A549 (cell line): ENCODE data around the gene ARHGEF37. TPM values are rescaled to one million over a fixed set of nuclear protein-coding genes. Genes with fewer than 3 reads are reported as not detected.
A peak's percentile ranks its signal among the peaks of the same experiment; 100 is the strongest.

Experiments
- ATAC-seq, 2 experiments: fragments of 200-7000 bp in 1 of 2; fragments of >200 bp in 1 of 2; cut with Nextera tagmentation in 1 of 2; cut with Tn5 transposase in 1 of 2; 3 replicates each; pipeline versions ENCODE4 v1.8.0 to v1.9.1; 2018 to 2020; ENCODE audit warnings: mild to moderate bottlenecking in 1 of 2, moderate library complexity in 1 of 2
- CTCF ChIA-PET: fragments of 300-600 bp; sonication (Branson Sonifier 250); formaldehyde crosslinking; extraction: SDS; loops from one replicate; lab custom pipeline; 2021; ENCODE audit warnings: antibody characterized with exemption, inconsistent platforms; lab: Yijun Ruan, JAX
- POLR2A ChIA-PET: fragments of 350-600 bp; formaldehyde crosslinking; extraction: SDS; loops from one replicate; lab custom pipeline; 2021; ENCODE audit warnings: antibody characterized with exemption, inconsistent platforms; lab: Yijun Ruan, JAX
- DNase-seq, 2 experiments: peaks; one replicate each; pipeline versions ENCODE4 v3.0.0 to v3.0.0-alpha.2; 2011 to 2016; ENCODE audit warnings: low read depth in 1 of 2, low spot score in 1 of 2
- FAIRE-seq: peaks from 2 replicates; lab custom pipeline; 2011; peaks lifted over from hg19 to GRCh38; lab: Jason Lieb, UNC
- H3K27ac ChIP-seq, 2 experiments: fragments of >200 bp; sonication (Bioruptor Twin); formaldehyde crosslinking; 3 replicates each; pipeline ENCODE4 v1.5.1; 2016 to 2017
- H3K4me1 ChIP-seq: fragments of >200 bp; sonication (Bioruptor Twin); formaldehyde crosslinking; 3 replicates; pipeline ENCODE4 v1.6.1; 2016
- H3K4me2 ChIP-seq: fragments of >200 bp; sonication (Bioruptor Twin); formaldehyde crosslinking; 3 replicates; pipeline ENCODE4 v1.6.1; 2016
- H3K4me3 ChIP-seq: fragments of >200 bp; sonication (Bioruptor Twin); formaldehyde crosslinking; 3 replicates; pipeline ENCODE4 v1.5.1; 2016
- H3K9me3 ChIP-seq: fragments of >200 bp; sonication (Bioruptor Twin); formaldehyde crosslinking; 3 replicates; pipeline ENCODE4 v1.6.1; 2016
- CEBPB ChIP-seq, 2 experiments: fragments of >200 bp in 1 of 2; sonication (Bioruptor Twin) in 1 of 2; formaldehyde crosslinking in 1 of 2; IDR thresholded peaks; 2 replicates each; pipeline ENCODE4 v1.6.1; 2012 to 2016
- FOSL2 ChIP-seq, 2 experiments: fragments of 450-650 bp in 1 of 2; fragments of >200 bp in 1 of 2; sonication (Bioruptor Twin) in 1 of 2; formaldehyde crosslinking; IDR thresholded peaks; 2 replicates each; pipeline versions ENCODE4 v1.5.0 to v1.6.1; 2016 to 2020; ENCODE audit warnings: mild to moderate bottlenecking in 1 of 2, moderate library complexity in 1 of 2
- JUNB ChIP-seq: fragments of >200 bp; sonication (Bioruptor Twin); formaldehyde crosslinking; IDR thresholded peaks from 2 replicates; pipeline ENCODE4 v1.6.1; 2016
- KDM5A ChIP-seq: fragments of 200-600 bp; sonication (generic); IDR thresholded peaks from 2 replicates; pipeline ENCODE4 v1.6.1; 2016; ENCODE audit warnings: antibody characterized with exemption, mild to moderate bottlenecking
- MAFK ChIP-seq: fragments of 450-650 bp; IDR thresholded peaks from 2 replicates; pipeline ENCODE4 v1.6.1; 2014; ENCODE audit not compliant: partially characterized antibody
- MYC ChIP-seq: IDR thresholded peaks from 2 replicates; pipeline ENCODE4 v1.6.1; 2012; ENCODE audit warnings: mild to moderate bottlenecking, inconsistent platforms, low read length, improper control_type of control experiment, borderline replicate concordance
- NFE2L2 ChIP-seq: fragments of 150-350 bp; conservative IDR thresholded peaks from 2 replicates; pipeline ENCODE4 v1.6.1; 2014; ENCODE audit warnings: low read length
- PHF8 ChIP-seq: fragments of 200-600 bp; sonication (generic); IDR thresholded peaks from 2 replicates; pipeline ENCODE4 v1.6.1; 2016; ENCODE audit warnings: low read depth, mild to moderate bottlenecking, antibody characterized with exemption, moderate library complexity, borderline replicate concordance
- RARB ChIP-seq: fragments of 250-450 bp; sonication (Bioruptor Pico); IDR thresholded peaks from 2 replicates; pipeline ENCODE4 v1.8.0; 2021; ENCODE audit warnings: mild to moderate bottlenecking, moderate library complexity
- RFX5 ChIP-seq: fragments of 450-650 bp; IDR thresholded peaks from 2 replicates; pipeline ENCODE4 v1.7.1; 2014; ENCODE audit warnings: antibody characterized with exemption, mild to moderate bottlenecking, moderate library complexity
- TP53 ChIP-seq: fragments of 250-450 bp; sonication (Bioruptor Pico); IDR thresholded peaks from 2 replicates; pipeline ENCODE4 v1.5.0; 2021; ENCODE audit warnings: mild to moderate bottlenecking, moderate library complexity
- ZC3H11A ChIP-seq: fragments of 450-650 bp; IDR thresholded peaks from 2 replicates; pipeline ENCODE4 v1.6.1; 2014; ENCODE audit warnings: antibody characterized with exemption, mild to moderate bottlenecking
- ZSCAN20 ChIP-seq: fragments of 250-450 bp; sonication (Bioruptor Pico); IDR thresholded peaks from 2 replicates; pipeline ENCODE4 v1.8.0; 2022; ENCODE audit warnings: mild to moderate bottlenecking, moderate library complexity
- WGBS: methylation state at CpG from one replicate; pipeline ENCODE4 v1.1.6; 2017; ENCODE audit errors: missing lambda C conversion rate; 5-methylcytosine and 5-hydroxymethylcytosine counted together
- polyA plus RNA-seq, 4 experiments: library from polyadenylated mRNA; depleted of rRNA in 3 of 4; stranded (reverse); fragments of >200 nt; fragmentation: RNase III in 1 of 4; extraction: RNeasy Plus Mini Kit Qiagen cat#74134 plus additional on column Dnase treatment in 1 of 4; gene quantifications; 2 replicates in 3 of 4; 3 replicates in 1 of 4; pipeline ENCODE4 v1.2.3, GENCODE V29; 2011 to 2017
- TF ChIP-seq, protein P1 (sequence below): fragments of 200-600 bp; sonication (generic); IDR thresholded peaks from 2 replicates; pipeline ENCODE4 v1.6.1; 2016; ENCODE audit warnings: antibody characterized with exemption, mild to moderate bottlenecking, moderate library complexity
- TF ChIP-seq, protein P2 (sequence below): fragments of 150-350 bp; IDR thresholded peaks from 2 replicates; pipeline ENCODE4 v1.6.1; 2014; ENCODE audit warnings: low read depth, mild to moderate bottlenecking, low read length
- TF ChIP-seq, protein P3 (sequence below): IDR thresholded peaks from 2 replicates; pipeline ENCODE4 v1.6.1; 2012

Gene ARHGEF37
- polyA plus RNA-seq, 2 of the 4 experiments (the other 2 are of a cell fraction) = 1.2 to 1.5 TPM

DNA sequence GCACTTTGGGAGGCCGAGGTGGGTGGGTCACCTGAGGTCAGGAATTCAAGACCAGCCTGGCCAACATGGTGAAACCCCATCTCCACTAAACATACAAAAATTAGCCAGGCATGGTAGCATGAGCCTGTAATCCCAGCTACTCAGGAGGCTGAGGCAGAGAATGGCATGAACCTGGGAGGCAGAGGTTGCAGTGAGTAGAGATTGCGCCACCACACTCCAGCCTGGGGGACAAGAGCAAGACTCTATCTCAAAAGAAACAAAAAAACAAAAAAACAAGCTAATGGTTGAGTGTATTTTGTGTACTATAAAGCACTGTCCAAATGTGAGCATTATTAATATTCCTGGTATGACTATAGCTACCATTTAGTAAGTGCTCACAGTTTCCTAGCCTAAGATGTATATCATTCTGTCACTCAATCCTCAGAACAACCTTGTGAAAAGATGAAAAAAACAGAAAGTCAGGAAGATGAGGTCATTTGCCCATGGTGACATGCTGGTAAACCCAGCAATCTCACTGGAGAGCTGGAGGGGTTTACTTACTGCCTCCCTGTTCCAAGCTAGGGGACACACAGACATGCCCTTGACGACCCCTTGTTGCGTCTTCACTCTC lies 27.7 kb downstream of the ARHGEF37 start:
- peaks cover 19% of the 10 kb centered on the region for H3K9me3 ChIP-seq
- H3K4me1 ChIP-seq = peaks cover 44% of the 10 kb centered on the region
- TF ChIP-seq CEBPB (IDR thresholded peaks at IDR 0.05) (peak in 1 of 2 experiments; percentile 29; a peak in 1 of 4 replicates), MYC (no peak)
- ATAC-seq (no peak), DNase-seq (no peak), FAIRE-seq (no peak)
- ChIA-PET CTCF (interaction anchor here (0.6 to 7.0 kb wide), 12 partner anchors 9 to 292 kb away, joined by 3 to 102 read pairs (median 4); no protein-coding TSS in a partner anchor), POLR2A (no interaction called here)
- 90% methylated on average over 4 of the region's 4 CpGs for whole genome bisulfite sequencing
- no peak overlapping the region for H3K4me3 ChIP-seq
- peak overlapping the region; percentile 25; the same call in 1 of the 3 replicates for H3K4me2 ChIP-seq
- peak overlapping the region in 1 of 2 experiments; percentile 40; a peak in 4 of 6 replicates for H3K27ac ChIP-seq

DNA sequence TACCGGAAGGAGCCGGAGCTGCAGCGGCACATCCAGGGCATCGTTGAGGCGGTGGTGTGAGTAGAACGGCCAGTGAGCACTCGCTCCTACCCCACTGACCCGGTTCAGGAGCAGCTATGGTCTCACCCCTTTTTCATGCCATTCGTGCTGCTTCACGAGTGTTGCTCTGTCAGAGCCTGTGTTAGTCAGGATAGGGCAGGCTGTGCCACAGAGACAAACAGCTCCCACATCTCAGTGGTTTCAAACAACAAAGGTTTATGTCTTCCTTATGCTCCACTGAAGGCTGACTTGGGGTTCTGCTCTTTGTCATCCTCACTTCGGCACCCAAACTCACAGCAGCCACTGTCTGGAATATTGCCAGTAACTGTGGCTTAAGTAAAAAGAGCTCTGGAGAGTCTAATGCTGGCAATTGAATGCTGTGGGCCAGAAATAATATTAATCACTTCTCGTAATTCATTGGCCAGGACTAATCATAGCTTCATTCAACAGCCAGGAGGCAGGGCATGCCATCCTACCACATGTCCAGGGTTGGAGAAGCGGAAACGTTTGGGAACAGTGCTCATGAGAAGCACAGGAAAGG lies 28.4 kb downstream of the ARHGEF37 start:
- ATAC-seq = no peak
- DNase-seq = no peak
- no peak for TF ChIP-seq KDM5A
- TF ChIP-seq, all 56 proteins: peak for 0
- no peak for FAIRE-seq
- Histone ChIP-seq H3K4me3 (no peak overlapping the region), H3K27ac (no peak overlapping the region; a peak in 1 of 6 replicates), H3K4me1 (peaks cover 40% of the 10 kb centered on the region), H3K9me3 (peaks cover 19% of the 10 kb centered on the region), H3K4me2 (no peak overlapping the region)
- ChIA-PET POLR2A (no interaction called here), CTCF (interaction anchor here (0.6 to 7.0 kb wide), 11 partner anchors 8 to 218 kb away, joined by 3 to 102 read pairs (median 5); no protein-coding TSS in a partner anchor)
- 86% methylated on average over 14 of the region's 14 CpGs for WGBS

DNA sequence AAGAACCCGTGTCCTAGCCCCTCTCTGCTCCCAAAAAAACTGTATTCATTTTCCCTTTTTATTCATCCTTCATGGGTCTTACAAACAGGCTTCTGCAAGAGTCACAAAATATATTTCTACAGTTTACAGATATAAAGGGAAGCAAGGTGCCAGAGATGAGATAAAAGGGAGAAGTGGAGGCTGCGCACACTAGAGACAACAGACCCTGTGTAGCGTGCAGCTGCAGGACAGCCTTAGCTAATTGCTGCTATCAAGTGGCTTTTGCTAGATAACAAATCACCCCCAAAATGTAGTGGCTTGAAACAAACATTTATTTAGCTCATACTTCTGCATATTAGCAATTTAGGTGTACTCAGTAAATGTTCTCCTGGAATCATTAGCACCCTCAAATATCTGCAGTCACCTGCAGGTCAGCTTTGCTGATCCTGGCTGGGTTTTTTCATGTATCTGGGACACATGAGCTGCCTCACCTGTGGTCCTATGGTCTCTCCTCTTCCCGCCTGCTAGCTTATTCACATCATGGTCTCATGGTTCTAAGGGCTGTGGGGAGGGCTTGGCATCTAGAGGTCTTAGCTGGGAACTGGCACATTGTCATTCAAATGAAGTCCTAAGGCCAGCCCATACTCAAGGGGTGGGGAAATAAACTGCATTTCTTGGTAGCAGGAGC lies 29.4 kb downstream of the ARHGEF37 start:
- FAIRE-seq (no peak), DNase-seq (peak in 1 of 2 experiments; percentile 38), ATAC-seq (no peak)
- Histone ChIP-seq H3K4me1 (peaks cover 30% of the 10 kb centered on the region), H3K9me3 (peaks cover 19% of the 10 kb centered on the region), H3K27ac (no peak overlapping the region; a peak in 1 of 6 replicates), H3K4me2 (no peak overlapping the region), H3K4me3 (no peak overlapping the region)
- TF ChIP-seq, protein P1, sequence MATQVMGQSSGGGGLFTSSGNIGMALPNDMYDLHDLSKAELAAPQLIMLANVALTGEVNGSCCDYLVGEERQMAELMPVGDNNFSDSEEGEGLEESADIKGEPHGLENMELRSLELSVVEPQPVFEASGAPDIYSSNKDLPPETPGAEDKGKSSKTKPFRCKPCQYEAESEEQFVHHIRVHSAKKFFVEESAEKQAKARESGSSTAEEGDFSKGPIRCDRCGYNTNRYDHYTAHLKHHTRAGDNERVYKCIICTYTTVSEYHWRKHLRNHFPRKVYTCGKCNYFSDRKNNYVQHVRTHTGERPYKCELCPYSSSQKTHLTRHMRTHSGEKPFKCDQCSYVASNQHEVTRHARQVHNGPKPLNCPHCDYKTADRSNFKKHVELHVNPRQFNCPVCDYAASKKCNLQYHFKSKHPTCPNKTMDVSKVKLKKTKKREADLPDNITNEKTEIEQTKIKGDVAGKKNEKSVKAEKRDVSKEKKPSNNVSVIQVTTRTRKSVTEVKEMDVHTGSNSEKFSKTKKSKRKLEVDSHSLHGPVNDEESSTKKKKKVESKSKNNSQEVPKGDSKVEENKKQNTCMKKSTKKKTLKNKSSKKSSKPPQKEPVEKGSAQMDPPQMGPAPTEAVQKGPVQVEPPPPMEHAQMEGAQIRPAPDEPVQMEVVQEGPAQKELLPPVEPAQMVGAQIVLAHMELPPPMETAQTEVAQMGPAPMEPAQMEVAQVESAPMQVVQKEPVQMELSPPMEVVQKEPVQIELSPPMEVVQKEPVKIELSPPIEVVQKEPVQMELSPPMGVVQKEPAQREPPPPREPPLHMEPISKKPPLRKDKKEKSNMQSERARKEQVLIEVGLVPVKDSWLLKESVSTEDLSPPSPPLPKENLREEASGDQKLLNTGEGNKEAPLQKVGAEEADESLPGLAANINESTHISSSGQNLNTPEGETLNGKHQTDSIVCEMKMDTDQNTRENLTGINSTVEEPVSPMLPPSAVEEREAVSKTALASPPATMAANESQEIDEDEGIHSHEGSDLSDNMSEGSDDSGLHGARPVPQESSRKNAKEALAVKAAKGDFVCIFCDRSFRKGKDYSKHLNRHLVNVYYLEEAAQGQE = no peak
- no peak for TF ChIP-seq NFE2L2
- ChIA-PET CTCF (interaction anchor here (0.8 to 7.0 kb wide), 11 partner anchors 7 to 229 kb away, joined by 3 to 102 read pairs (median 4); no protein-coding TSS in a partner anchor), POLR2A (no interaction called here)
- 85% methylated on average over 4 of the region's 4 CpGs for WGBS

DNA sequence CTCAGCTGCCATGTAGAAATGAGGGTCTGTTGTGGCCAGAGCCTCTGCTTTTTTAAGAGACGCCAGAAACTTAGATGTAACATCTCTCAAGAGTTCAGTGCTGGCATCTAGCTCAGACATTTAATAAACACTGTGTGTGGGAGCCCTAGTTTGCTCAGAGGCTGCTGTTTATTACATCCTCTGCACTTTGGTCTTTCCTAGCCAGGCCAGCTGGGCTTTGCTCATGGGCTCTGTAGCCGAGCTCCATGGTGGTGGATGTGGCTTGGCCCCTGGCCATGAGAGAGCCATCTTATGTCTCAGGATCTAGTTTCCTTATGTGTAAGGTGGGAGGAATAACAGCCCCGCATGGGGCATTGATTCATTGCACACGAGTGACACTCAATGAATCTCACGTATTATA lies 30.0 kb downstream of the ARHGEF37 start:
- ATAC-seq = no peak
- DNase-seq = no peak
- Histone ChIP-seq H3K27ac (peak overlapping the region in 1 of 2 experiments; percentile 15; a peak in 1 of 6 replicates), H3K4me1 (peaks cover 24% of the 10 kb centered on the region), H3K9me3 (peaks cover 19% of the 10 kb centered on the region), H3K4me2 (no peak overlapping the region), H3K4me3 (no peak overlapping the region)
- no peak for FAIRE-seq
- ChIA-PET CTCF (interaction anchor here (0.8 to 7.0 kb wide), 7 partner anchors 6 to 230 kb away, joined by 3 to 102 read pairs (median 5); no protein-coding TSS in a partner anchor), POLR2A (no interaction called here)
- 80% methylated on average over 5 of the region's 5 CpGs for WGBS
- no peak for TF ChIP-seq NFE2L2
- TF ChIP-seq, protein P2, sequence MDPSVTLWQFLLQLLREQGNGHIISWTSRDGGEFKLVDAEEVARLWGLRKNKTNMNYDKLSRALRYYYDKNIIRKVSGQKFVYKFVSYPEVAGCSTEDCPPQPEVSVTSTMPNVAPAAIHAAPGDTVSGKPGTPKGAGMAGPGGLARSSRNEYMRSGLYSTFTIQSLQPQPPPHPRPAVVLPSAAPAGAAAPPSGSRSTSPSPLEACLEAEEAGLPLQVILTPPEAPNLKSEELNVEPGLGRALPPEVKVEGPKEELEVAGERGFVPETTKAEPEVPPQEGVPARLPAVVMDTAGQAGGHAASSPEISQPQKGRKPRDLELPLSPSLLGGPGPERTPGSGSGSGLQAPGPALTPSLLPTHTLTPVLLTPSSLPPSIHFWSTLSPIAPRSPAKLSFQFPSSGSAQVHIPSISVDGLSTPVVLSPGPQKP = no peak
- no peak for TF ChIP-seq MAFK
- TF ChIP-seq CEBPB (IDR thresholded peaks at IDR 0.05) = no peak
- no peak for TF ChIP-seq PHF8
- no peak for TF ChIP-seq ZC3H11A
- TF ChIP-seq TP53 = no peak
- no peak for TF ChIP-seq JUNB
- TF ChIP-seq RFX5 = no peak
- TF ChIP-seq FOSL2 (IDR thresholded peaks at IDR 0.05) = no peak
- no peak for TF ChIP-seq FOSL2 (CRISPR knock-in tag; IDR thresholded peaks at IDR 0.05)
- no peak for TF ChIP-seq ZSCAN20 (CRISPR knock-in tag)
- TF ChIP-seq, protein P3, sequence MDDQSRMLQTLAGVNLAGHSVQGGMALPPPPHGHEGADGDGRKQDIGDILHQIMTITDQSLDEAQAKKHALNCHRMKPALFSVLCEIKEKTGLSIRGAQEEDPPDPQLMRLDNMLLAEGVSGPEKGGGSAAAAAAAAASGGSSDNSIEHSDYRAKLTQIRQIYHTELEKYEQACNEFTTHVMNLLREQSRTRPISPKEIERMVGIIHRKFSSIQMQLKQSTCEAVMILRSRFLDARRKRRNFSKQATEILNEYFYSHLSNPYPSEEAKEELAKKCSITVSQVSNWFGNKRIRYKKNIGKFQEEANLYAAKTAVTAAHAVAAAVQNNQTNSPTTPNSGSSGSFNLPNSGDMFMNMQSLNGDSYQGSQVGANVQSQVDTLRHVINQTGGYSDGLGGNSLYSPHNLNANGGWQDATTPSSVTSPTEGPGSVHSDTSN = no peak
- no peak for TF ChIP-seq RARB (CRISPR knock-in tag)
